ENCODE measurements around the gene RAB11FIP2.

The RAB11FIP2 gene

DNA sequence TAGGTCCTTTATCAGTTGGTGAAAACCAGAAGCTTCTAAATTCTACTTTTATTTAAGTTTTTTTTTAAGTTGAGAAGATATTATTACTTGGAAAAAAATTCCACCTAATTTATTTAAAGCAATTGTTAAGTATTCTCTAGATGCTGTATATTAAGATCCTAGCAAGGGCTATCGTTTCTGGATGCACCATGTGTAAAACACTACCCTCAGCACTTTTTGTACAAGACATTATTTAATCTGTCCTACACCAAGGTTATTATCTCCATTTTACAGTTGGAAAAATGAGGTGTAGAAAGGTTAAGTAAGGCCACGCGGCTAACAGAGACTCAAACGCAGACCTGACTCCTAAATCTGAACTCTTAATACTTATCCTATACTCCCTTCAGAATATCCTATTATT is 19.8 kb downstream of the RAB11FIP2 start:
- TF ChIP-seq, protein P1, sequence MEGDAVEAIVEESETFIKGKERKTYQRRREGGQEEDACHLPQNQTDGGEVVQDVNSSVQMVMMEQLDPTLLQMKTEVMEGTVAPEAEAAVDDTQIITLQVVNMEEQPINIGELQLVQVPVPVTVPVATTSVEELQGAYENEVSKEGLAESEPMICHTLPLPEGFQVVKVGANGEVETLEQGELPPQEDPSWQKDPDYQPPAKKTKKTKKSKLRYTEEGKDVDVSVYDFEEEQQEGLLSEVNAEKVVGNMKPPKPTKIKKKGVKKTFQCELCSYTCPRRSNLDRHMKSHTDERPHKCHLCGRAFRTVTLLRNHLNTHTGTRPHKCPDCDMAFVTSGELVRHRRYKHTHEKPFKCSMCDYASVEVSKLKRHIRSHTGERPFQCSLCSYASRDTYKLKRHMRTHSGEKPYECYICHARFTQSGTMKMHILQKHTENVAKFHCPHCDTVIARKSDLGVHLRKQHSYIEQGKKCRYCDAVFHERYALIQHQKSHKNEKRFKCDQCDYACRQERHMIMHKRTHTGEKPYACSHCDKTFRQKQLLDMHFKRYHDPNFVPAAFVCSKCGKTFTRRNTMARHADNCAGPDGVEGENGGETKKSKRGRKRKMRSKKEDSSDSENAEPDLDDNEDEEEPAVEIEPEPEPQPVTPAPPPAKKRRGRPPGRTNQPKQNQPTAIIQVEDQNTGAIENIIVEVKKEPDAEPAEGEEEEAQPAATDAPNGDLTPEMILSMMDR (IDR thresholded peaks at IDR 0.05; ENCODE audit: insufficient read depth, missing control alignments): no peak
- no peak for FAIRE-seq
- no peak for DNase-seq (ENCODE audit: insufficient read length, low spot score)

DNA sequence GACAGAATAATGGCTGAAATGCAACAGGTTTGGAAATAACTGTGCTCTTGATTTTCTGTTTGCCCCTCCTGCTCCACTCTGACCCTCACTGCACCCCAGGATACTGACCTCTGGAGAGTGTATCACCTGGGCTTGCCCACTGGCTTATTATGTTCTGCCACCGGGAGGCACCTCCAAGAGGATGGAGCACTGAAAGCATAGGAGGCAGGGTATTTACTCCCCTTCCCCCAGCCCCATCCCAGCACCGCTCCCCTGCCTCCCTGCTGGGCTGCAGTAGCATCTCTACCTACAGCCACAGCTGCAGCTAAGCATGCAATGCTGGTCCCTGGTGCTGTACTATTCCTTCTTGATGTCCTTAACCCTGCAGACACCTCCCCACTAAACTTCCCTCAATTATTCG is 26.4 kb downstream of the RAB11FIP2 start:
- TF ChIP-seq, protein P1 (IDR thresholded peaks at IDR 0.05; ENCODE audit: insufficient read depth, missing control alignments): no peak
- DNase-seq (ENCODE audit: insufficient read length, low spot score) (no peak), FAIRE-seq (no peak)

DNA sequence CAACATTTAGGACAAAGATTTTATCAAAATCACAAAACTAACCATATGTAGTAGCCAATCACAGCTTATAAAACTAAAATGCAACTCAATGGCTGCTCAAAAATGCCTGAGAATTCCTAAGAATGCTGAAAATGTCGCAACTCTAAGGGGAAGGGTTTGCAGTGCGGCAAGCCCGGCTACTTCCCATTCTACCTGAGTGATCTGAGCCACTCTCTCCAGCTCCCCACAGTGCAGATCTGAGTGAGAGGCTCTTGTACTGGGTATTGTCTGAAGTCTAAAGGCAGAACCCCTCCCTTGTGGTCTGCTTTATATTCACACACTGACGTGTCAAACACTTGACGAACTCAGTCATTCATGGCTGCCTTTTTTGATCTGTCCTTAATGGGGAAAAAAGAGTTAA is 28.9 kb downstream of the RAB11FIP2 start:
- FAIRE-seq (no peak), DNase-seq (ENCODE audit: insufficient read length, low spot score) (no peak)
- TF ChIP-seq, protein P1 (IDR thresholded peaks at IDR 0.05; ENCODE audit: insufficient read depth, missing control alignments): no peak

DNA sequence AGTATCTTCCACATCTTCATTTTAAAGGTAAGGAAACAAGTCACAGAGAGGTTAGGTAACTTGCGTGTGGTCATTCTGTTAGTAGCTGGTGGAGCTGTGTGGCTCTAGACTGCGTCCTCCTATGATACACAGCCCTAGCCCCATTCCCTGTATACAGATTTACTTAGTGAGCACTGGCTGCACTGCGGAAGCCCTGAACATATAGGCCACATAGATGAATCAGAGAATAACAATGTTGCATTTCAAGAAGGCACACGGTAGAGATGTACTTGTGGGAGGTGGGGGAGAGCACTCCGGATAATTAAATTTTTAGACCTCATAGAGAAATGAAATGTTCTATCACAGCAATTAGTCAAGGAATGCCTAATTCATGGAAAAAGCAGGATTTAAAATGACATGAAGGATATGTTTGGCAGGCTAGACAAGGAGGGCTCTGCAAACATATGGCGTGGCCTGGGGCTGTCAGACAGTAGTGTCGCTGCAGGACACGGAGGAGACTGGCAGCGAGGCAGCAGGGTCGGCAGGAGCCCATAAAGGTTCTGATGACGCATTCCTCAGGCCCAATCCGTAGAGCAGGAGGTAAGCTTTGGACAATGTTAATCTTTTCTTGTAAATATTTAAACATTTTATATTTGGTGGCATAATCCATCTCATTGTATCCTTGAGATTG is 29.5 kb downstream of the RAB11FIP2 start:
- DNase-seq (ENCODE audit: insufficient read length, low spot score): no peak
- no peak for FAIRE-seq
- TF ChIP-seq, protein P1 (IDR thresholded peaks at IDR 0.05; ENCODE audit: insufficient read depth, missing control alignments): no peak

DNA sequence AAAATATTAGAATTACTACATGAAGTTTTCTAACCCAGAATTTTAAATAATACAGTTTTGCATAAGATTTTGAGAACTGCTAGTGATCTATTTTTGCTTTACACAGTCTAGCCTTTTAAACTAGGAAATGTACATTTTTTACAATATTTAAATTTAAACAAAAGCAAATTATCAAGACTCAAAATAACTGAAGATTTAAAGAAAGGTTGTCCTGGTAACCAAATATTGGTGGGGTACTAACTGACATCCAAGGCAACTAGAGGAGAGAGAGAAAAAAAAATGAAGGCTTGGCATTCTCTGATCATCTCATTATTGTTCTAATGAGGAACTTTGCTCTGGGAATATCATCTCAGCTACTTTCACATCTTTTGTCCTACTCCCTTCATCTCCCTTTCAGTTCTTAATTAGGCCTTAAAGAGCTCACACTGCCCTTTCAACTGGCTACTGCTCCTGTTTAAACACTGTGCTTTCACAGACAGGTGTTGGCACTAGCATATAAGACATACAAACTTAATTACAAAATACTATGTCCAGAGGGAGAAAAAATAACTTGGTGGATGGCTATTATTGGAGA is 33.7 kb downstream of the RAB11FIP2 start:
- TF ChIP-seq, protein P1 (IDR thresholded peaks at IDR 0.05; ENCODE audit: insufficient read depth, missing control alignments): no peak
- no peak for FAIRE-seq
- no peak for DNase-seq (ENCODE audit: insufficient read length, low spot score)

DNA sequence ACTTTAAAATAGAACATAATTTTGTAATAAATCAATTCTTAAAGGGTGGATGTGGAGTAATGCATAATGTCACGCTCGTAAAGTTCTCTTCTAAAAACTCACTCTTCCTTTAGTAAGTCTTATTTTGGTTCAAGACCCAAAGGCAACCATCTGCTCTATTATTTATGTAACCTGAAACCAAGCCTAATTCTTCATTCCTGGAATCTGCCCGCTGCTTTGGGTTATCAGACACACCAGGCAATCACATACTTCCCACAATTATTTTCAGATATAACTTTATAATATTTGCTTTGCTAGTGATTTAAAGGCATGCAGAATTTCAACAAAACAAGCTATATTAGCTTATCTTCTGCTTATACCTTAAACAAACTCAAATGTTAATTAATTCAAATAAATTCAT is 39.0 kb downstream of the RAB11FIP2 start:
- TF ChIP-seq, protein P1 (IDR thresholded peaks at IDR 0.05; ENCODE audit: insufficient read depth, missing control alignments): no peak
- FAIRE-seq: no peak
- no peak for DNase-seq (ENCODE audit: insufficient read length, low spot score)

DNA sequence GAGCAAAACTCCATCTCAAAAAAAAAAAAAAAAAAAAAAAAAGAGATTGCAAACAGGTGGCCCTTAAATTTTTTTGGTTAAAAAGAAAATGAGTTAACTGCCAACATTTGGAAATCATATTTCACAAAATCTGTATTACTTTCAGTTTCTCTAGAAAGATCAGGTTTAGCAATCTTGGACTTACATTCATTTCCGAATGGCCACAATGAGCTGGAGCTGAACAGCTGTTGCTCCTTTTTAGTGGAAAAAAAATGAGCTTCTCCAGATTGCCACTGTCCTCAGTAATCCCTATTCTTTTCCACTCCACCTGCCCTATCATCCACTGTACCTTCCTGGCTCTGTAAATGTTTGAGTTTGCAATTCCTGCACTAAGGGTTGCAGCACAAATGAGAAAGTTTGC is 43.6 kb downstream of the RAB11FIP2 start:
- DNase-seq (ENCODE audit: insufficient read length, low spot score): no peak
- TF ChIP-seq, protein P1 (IDR thresholded peaks at IDR 0.05; ENCODE audit: insufficient read depth, missing control alignments): no peak
- no peak for FAIRE-seq
